Liver (tissue), 9 donors: ENCODE data around the gene VDAC1. TPM values are rescaled to one million over a fixed set of nuclear protein-coding genes. Genes with fewer than 3 reads are reported as not detected.

ENCODE experiments used
- DNase-seq: peaks from one replicate; pipeline ENCODE4 v3.0.0-alpha.2; 2017; ENCODE audit warnings: low spot score
- H3K27ac ChIP-seq, 2 donors: one replicate each; pipeline ENCODE4 v1.7.0; 2013; ENCODE audit warnings: inconsistent platforms in 2 of 2, low read length in 2 of 2, control low read depth in 1 of 2, low read depth in 1 of 2, mild to moderate bottlenecking in 1 of 2
- H3K27me3 ChIP-seq, 4 donors: one replicate each; pipeline versions ENCODE4 v1.6.1 to v1.7.0; 2013; ENCODE audit warnings: low read length in 3 of 4, inconsistent platforms in 1 of 4, mild to moderate bottlenecking in 1 of 4, moderate library complexity in 1 of 4; ENCODE audit not compliant: control insufficient read depth in 4 of 4, insufficient read depth in 4 of 4
- H3K36me3 ChIP-seq, 4 donors: one replicate each; pipeline versions ENCODE4 v1.6.1 to v1.7.0; 2013; ENCODE audit warnings: low read length in 3 of 4, mild to moderate bottlenecking in 3 of 4, low read depth in 1 of 4, moderate library complexity in 1 of 4; ENCODE audit not compliant: control insufficient read depth in 4 of 4, insufficient read depth in 3 of 4
- H3K4me1 ChIP-seq, 4 donors: one replicate each; pipeline versions ENCODE4 v1.6.1 to v1.7.0; 2013; ENCODE audit warnings: low read length in 3 of 4, mild to moderate bottlenecking in 3 of 4, moderate library complexity in 1 of 4; ENCODE audit not compliant: control insufficient read depth in 4 of 4, insufficient read depth in 4 of 4
- H3K4me3 ChIP-seq, 3 donors: one replicate each; pipeline versions ENCODE4 v1.6.1 to v1.7.0; 2013; ENCODE audit warnings: low read length in 3 of 3, control low read depth in 1 of 3, low read depth in 1 of 3, mild to moderate bottlenecking in 1 of 3
- H3K9ac ChIP-seq, 2 donors: one replicate each; pipeline ENCODE4 v1.7.0; 2013; ENCODE audit warnings: low read length in 2 of 2, mild to moderate bottlenecking in 2 of 2, moderate library complexity in 2 of 2, control low read depth in 1 of 2, low read depth in 1 of 2
- H3K9me3 ChIP-seq, 4 donors: one replicate each; pipeline versions ENCODE4 v1.6.1 to v1.7.0; 2013; ENCODE audit warnings: low read length in 3 of 4; ENCODE audit not compliant: control insufficient read depth in 4 of 4
- EGR1 ChIP-seq, 2 donors: IDR thresholded peaks; 2 replicates each; pipeline ENCODE4 v1.6.1; 2016 to 2018; ENCODE audit warnings: antibody characterized with exemption in 2 of 2, low read depth in 2 of 2
- FOXA1 ChIP-seq: IDR thresholded peaks from 2 replicates; pipeline ENCODE4 v1.6.1; 2016; ENCODE audit warnings: antibody characterized with exemption
- FOXA2 ChIP-seq: IDR thresholded peaks from 2 replicates; pipeline ENCODE4 v1.6.1; 2016; ENCODE audit warnings: antibody characterized with exemption
- GABPA ChIP-seq, 2 donors: IDR thresholded peaks in 1 of 2; conservative IDR thresholded peaks in 1 of 2; 2 replicates each; pipeline ENCODE4 v1.6.1; 2016; ENCODE audit warnings: antibody characterized with exemption in 2 of 2, mild to moderate bottlenecking in 1 of 2, moderate library complexity in 1 of 2
- HNF4A ChIP-seq, 2 donors: conservative IDR thresholded peaks; 2 replicates each; pipeline ENCODE4 v1.6.1; 2016; ENCODE audit warnings: antibody characterized with exemption in 2 of 2, mild to moderate bottlenecking in 2 of 2
- HNF4G ChIP-seq: IDR thresholded peaks from 2 replicates; pipeline ENCODE4 v1.6.1; 2016; ENCODE audit warnings: antibody characterized with exemption
- JUND ChIP-seq, 2 donors: IDR thresholded peaks; 2 replicates each; pipeline ENCODE4 v1.6.1; 2016; ENCODE audit warnings: antibody characterized with exemption in 2 of 2
- NR2F2 ChIP-seq: IDR thresholded peaks from 2 replicates; pipeline ENCODE4 v1.6.1; 2016; ENCODE audit warnings: antibody characterized with exemption
- RAD21 ChIP-seq, 2 donors: IDR thresholded peaks; 2 replicates each; pipeline ENCODE4 v1.6.1; 2016; ENCODE audit warnings: antibody characterized with exemption in 2 of 2, mild to moderate bottlenecking in 2 of 2
- RXRA ChIP-seq, 2 donors: IDR thresholded peaks; 2 replicates each; pipeline ENCODE4 v1.6.1; 2017 to 2018; ENCODE audit warnings: antibody characterized with exemption in 2 of 2, mild to moderate bottlenecking in 1 of 2
- SP1 ChIP-seq: IDR thresholded peaks from 2 replicates; pipeline ENCODE4 v1.6.1; 2018; ENCODE audit warnings: antibody characterized with exemption, mild to moderate bottlenecking
- TAF1 ChIP-seq: conservative IDR thresholded peaks from 2 replicates; pipeline ENCODE4 v1.6.1; 2016; ENCODE audit warnings: antibody characterized with exemption, mild to moderate bottlenecking
- WGBS: extraction: QIAGEN DNeasy Blood & Tissue Kit; methylation state at CpG from one replicate; pipeline ENCODE4 v1.1.7; 2013; 5-methylcytosine and 5-hydroxymethylcytosine counted together
- polyA plus RNA-seq, 2 donors: library from polyadenylated mRNA; stranded (reverse) in 1 of 2; unstranded in 1 of 2; fragments of 200-250 nt in 1 of 2; fragments of >200 nt in 1 of 2; fragmentation: Nextera tagmentation in 1 of 2; extraction: Ambion mirVana in 1 of 2; gene quantifications; one replicate each; pipeline versions ENCODE4 v1.2.1 to v1.2.3, GENCODE V29; 2013 to 2015
- total RNA-seq, 2 donors: library from RNA; depleted of rRNA; stranded (reverse); fragments of >200 nt; gene quantifications; one replicate each; pipeline ENCODE4 v1.2.3, GENCODE V29; 2014
- TF ChIP-seq, protein P1 (sequence below): IDR thresholded peaks from 2 replicates; pipeline ENCODE4 v1.6.1; 2016; ENCODE audit warnings: antibody characterized with exemption, mild to moderate bottlenecking
- TF ChIP-seq, protein P2 (sequence below): IDR thresholded peaks from 2 replicates; pipeline ENCODE4 v1.6.1; 2016; ENCODE audit warnings: antibody characterized with exemption
- TF ChIP-seq, protein P3 (sequence below): fragments of 150-350 bp; IDR thresholded peaks from 2 replicates; pipeline ENCODE4 v1.5.1; 2017; ENCODE audit warnings: improper control_type of control experiment, low read depth, low read length; ENCODE audit not compliant: missing input control
- TF ChIP-seq, protein P4 (sequence below): IDR thresholded peaks from 2 replicates; pipeline ENCODE4 v1.6.1; 2016; ENCODE audit warnings: antibody characterized with exemption
- TF ChIP-seq, protein P5 (sequence below): IDR thresholded peaks from 2 replicates; pipeline ENCODE4 v1.6.1; 2016; ENCODE audit warnings: antibody characterized with exemption
- donor health status: healthy.
- donor health status: healthy.
- donor health status: healthy.
- donor health status: healthy.
- donor health status: healthy.

The VDAC1 gene
- total and polyA plus RNA-seq, 4 donors: 85.4 to 139 (median 121) TPM

DNA sequence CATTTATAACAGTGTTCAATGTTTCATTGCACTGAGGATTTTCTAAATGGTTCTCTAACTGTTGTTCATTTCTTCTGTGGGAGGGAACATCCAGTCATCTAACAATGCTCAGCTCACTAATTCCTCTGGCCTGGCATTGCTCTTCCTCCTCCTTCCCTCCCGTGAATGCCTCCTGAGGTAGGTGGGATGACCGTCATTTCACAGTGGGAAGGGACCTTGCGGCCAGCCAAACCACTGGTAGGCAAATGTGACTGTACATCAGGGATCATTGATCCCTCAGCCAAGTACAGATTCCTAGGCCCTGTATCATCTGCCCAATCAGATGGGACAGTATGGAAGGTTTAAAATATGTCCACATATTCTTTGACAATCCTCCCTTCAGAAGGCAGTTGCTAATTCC, 23.7 kb upstream of the VDAC1 start:
- TF ChIP-seq SP1 (no peak), FOXA1 (no peak), EGR1 (IDR thresholded peaks at IDR 0.05; ENCODE audit: low read depth in 2 of 2) (no peak), NR2F2 (no peak), FOXA2 (no peak), GABPA (IDR thresholded peaks at IDR 0.05 in 1 of 2, conservative IDR thresholded peaks at IDR 0.05 in 1 of 2) (no peak), RXRA (IDR thresholded peaks at IDR 0.05) (no peak), TAF1 (no peak), JUND (IDR thresholded peaks at IDR 0.05) (no peak), HNF4G (no peak), HNF4A (conservative IDR thresholded peaks at IDR 0.05) (no peak), RAD21 (IDR thresholded peaks at IDR 0.05) (no peak)
- TF ChIP-seq, protein P1, sequence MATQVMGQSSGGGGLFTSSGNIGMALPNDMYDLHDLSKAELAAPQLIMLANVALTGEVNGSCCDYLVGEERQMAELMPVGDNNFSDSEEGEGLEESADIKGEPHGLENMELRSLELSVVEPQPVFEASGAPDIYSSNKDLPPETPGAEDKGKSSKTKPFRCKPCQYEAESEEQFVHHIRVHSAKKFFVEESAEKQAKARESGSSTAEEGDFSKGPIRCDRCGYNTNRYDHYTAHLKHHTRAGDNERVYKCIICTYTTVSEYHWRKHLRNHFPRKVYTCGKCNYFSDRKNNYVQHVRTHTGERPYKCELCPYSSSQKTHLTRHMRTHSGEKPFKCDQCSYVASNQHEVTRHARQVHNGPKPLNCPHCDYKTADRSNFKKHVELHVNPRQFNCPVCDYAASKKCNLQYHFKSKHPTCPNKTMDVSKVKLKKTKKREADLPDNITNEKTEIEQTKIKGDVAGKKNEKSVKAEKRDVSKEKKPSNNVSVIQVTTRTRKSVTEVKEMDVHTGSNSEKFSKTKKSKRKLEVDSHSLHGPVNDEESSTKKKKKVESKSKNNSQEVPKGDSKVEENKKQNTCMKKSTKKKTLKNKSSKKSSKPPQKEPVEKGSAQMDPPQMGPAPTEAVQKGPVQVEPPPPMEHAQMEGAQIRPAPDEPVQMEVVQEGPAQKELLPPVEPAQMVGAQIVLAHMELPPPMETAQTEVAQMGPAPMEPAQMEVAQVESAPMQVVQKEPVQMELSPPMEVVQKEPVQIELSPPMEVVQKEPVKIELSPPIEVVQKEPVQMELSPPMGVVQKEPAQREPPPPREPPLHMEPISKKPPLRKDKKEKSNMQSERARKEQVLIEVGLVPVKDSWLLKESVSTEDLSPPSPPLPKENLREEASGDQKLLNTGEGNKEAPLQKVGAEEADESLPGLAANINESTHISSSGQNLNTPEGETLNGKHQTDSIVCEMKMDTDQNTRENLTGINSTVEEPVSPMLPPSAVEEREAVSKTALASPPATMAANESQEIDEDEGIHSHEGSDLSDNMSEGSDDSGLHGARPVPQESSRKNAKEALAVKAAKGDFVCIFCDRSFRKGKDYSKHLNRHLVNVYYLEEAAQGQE: no peak
- TF ChIP-seq, protein P2, sequence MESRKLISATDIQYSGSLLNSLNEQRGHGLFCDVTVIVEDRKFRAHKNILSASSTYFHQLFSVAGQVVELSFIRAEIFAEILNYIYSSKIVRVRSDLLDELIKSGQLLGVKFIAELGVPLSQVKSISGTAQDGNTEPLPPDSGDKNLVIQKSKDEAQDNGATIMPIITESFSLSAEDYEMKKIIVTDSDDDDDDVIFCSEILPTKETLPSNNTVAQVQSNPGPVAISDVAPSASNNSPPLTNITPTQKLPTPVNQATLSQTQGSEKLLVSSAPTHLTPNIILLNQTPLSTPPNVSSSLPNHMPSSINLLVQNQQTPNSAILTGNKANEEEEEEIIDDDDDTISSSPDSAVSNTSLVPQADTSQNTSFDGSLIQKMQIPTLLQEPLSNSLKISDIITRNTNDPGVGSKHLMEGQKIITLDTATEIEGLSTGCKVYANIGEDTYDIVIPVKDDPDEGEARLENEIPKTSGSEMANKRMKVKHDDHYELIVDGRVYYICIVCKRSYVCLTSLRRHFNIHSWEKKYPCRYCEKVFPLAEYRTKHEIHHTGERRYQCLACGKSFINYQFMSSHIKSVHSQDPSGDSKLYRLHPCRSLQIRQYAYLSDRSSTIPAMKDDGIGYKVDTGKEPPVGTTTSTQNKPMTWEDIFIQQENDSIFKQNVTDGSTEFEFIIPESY: no peak
- TF ChIP-seq, protein P3, sequence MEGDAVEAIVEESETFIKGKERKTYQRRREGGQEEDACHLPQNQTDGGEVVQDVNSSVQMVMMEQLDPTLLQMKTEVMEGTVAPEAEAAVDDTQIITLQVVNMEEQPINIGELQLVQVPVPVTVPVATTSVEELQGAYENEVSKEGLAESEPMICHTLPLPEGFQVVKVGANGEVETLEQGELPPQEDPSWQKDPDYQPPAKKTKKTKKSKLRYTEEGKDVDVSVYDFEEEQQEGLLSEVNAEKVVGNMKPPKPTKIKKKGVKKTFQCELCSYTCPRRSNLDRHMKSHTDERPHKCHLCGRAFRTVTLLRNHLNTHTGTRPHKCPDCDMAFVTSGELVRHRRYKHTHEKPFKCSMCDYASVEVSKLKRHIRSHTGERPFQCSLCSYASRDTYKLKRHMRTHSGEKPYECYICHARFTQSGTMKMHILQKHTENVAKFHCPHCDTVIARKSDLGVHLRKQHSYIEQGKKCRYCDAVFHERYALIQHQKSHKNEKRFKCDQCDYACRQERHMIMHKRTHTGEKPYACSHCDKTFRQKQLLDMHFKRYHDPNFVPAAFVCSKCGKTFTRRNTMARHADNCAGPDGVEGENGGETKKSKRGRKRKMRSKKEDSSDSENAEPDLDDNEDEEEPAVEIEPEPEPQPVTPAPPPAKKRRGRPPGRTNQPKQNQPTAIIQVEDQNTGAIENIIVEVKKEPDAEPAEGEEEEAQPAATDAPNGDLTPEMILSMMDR: no peak
- TF ChIP-seq, protein P4, sequence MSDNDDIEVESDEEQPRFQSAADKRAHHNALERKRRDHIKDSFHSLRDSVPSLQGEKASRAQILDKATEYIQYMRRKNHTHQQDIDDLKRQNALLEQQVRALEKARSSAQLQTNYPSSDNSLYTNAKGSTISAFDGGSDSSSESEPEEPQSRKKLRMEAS: no peak
- TF ChIP-seq, protein P5, sequence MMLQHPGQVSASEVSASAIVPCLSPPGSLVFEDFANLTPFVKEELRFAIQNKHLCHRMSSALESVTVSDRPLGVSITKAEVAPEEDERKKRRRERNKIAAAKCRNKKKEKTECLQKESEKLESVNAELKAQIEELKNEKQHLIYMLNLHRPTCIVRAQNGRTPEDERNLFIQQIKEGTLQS: no peak
- Histone ChIP-seq H3K27ac (no peak overlapping the region), H3K27me3 (no peaks in the 10 kb centered on the region), H3K9me3 (no peaks in the 10 kb centered on the region), H3K4me1 (no peaks in the 10 kb centered on the region), H3K9ac (no peak overlapping the region), H3K36me3 (no peaks in the 10 kb centered on the region), H3K4me3 (no peak overlapping the region)
- DNase-seq: no peak
- WGBS: 97% methylated on average over 3 of the region's 3 CpGs

DNA sequence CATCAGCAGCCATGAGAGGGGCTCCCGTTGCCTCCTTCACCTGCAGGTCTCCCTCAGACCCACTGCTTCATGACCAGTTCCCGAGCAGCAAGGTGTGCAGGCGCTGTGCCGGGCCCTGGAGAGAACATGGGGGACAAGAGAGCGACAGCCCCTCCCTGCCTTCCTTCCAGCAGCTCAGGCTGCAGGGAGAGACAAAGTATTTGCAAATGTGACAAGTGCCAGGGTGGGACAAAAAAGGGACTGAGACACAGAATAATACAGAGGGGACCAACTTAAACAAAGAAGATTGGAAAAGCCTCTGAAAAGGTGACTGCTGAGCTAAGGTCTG, 22.5 kb upstream of the VDAC1 start:
- H3K27me3 ChIP-seq: no peaks in the 10 kb centered on the region
- H3K4me1 ChIP-seq: no peaks in the 10 kb centered on the region
- H3K27ac ChIP-seq: no peak overlapping the region
- no peak overlapping the region for H3K4me3 ChIP-seq
- DNase-seq: no peak
- no peak overlapping the region for H3K9ac ChIP-seq
- 92% methylated on average over 5 of the region's 5 CpGs for WGBS
- no peaks in the 10 kb centered on the region for H3K36me3 ChIP-seq
- no peaks in the 10 kb centered on the region for H3K9me3 ChIP-seq
- TF ChIP-seq, protein P3: no peak
- TF ChIP-seq NR2F2: no peak
- no peak for TF ChIP-seq TAF1
- no peak for TF ChIP-seq FOXA1
- TF ChIP-seq, protein P1: no peak
- TF ChIP-seq RAD21 (IDR thresholded peaks at IDR 0.05): no peak
- no peak for TF ChIP-seq SP1
- no peak for TF ChIP-seq HNF4A (conservative IDR thresholded peaks at IDR 0.05)
- TF ChIP-seq HNF4G: no peak
